AG10803 (cell line): ENCODE results near the gene TMEM258.

Experiments
- DNase-seq: peaks from one replicate; pipeline ENCODE4 v3.0.0; 2010; ENCODE audit warnings: low read depth
- H3K4me3 ChIP-seq: 2 replicates; pipeline ENCODE4 v1.5.1; 2011; ENCODE audit warnings: mild to moderate bottlenecking, low read length, control low read depth
- CTCF ChIP-seq: conservative IDR thresholded peaks from 2 replicates; pipeline ENCODE4 v1.5.1; 2011; ENCODE audit warnings: mild to moderate bottlenecking, low read length, control low read depth, inconsistent platforms

TMEM258 gene

GRCh38 chr11:61837411-61838005 lies 45.1 kb upstream of the TMEM258 start:
- no peak for DNase-seq
- TF ChIP-seq CTCF = no peak
- H3K4me3 ChIP-seq = no peak overlapping the region

- no peak for DNase-seq
- TF ChIP-seq CTCF = no peak
- no peak overlapping the region for H3K4me3 ChIP-seq
These were observed 43.8 kb upstream of the TMEM258 start for GRCh38 chr11:61836193-61836592.

- H3K4me3 ChIP-seq = no peak overlapping the region
- DNase-seq = peak; percentile 58
- TF ChIP-seq CTCF = no peak
These were observed 42.1 kb upstream of the TMEM258 start for GRCh38 chr11:61834278-61835048.

GRCh38 chr11:61833926-61834277 lies 41.5 kb upstream of the TMEM258 start:
- no peak for DNase-seq
- TF ChIP-seq CTCF = no peak
- H3K4me3 ChIP-seq = no peak overlapping the region

- DNase-seq = no peak
- no peak overlapping the region for H3K4me3 ChIP-seq
- no peak for TF ChIP-seq CTCF
These were observed 41.1 kb upstream of the TMEM258 start for GRCh38 chr11:61833471-61833870.

GRCh38 chr11:61832754-61833153 lies 40.4 kb upstream of the TMEM258 start:
- no peak overlapping the region for H3K4me3 ChIP-seq
- DNase-seq = no peak
- no peak for TF ChIP-seq CTCF

GRCh38 chr11:61832207-61832606 lies 39.8 kb upstream of the TMEM258 start:
- no peak for DNase-seq
- H3K4me3 ChIP-seq = no peak overlapping the region
- TF ChIP-seq CTCF = no peak
